Skeletal muscle tissue (tissue), 4 donors: ENCODE measurements around the gene TENM4. TPM values are rescaled to one million over a fixed set of nuclear protein-coding genes. Genes with fewer than 3 reads are reported as not detected.

Experiments
- H3K27ac ChIP-seq: one replicate; pipeline ENCODE4 v1.7.0; 2013; ENCODE audit warnings: mild to moderate bottlenecking, low read depth, low read length, inconsistent platforms
- H3K27me3 ChIP-seq, 3 donors: one replicate each; pipeline ENCODE4 v1.7.0; 2013; ENCODE audit warnings: low read length in 3 of 3; ENCODE audit not compliant: control insufficient read depth in 3 of 3, insufficient read depth in 3 of 3
- H3K36me3 ChIP-seq, 3 donors: one replicate each; pipeline ENCODE4 v1.7.0; 2013; ENCODE audit warnings: low read length in 3 of 3; ENCODE audit not compliant: control insufficient read depth in 3 of 3, insufficient read depth in 3 of 3
- H3K4me1 ChIP-seq, 3 donors: one replicate each; pipeline ENCODE4 v1.7.0; 2013; ENCODE audit warnings: low read length in 3 of 3, mild to moderate bottlenecking in 3 of 3; ENCODE audit not compliant: control insufficient read depth in 3 of 3, insufficient read depth in 3 of 3
- H3K4me3 ChIP-seq, 3 donors: one replicate each; pipeline ENCODE4 v1.7.0; 2013; ENCODE audit warnings: low read length in 3 of 3
- H3K9ac ChIP-seq, 3 donors: one replicate each; pipeline ENCODE4 v1.7.0; 2013; ENCODE audit warnings: low read length in 3 of 3, mild to moderate bottlenecking in 3 of 3, moderate library complexity in 2 of 3, low read depth in 1 of 3
- H3K9me3 ChIP-seq, 3 donors: one replicate each; pipeline ENCODE4 v1.7.0; 2013; ENCODE audit warnings: low read length in 3 of 3; ENCODE audit not compliant: control insufficient read depth in 3 of 3
- total RNA-seq: library from RNA; depleted of rRNA; stranded (reverse); fragments of >200 nt; gene quantifications from one replicate; pipeline ENCODE4 v1.2.3, GENCODE V29; 2014
- donor health status: Osteomylitis.

Gene TENM4
- total RNA-seq, 1 donor from 2014 or later = 18.3 TPM

DNA sequence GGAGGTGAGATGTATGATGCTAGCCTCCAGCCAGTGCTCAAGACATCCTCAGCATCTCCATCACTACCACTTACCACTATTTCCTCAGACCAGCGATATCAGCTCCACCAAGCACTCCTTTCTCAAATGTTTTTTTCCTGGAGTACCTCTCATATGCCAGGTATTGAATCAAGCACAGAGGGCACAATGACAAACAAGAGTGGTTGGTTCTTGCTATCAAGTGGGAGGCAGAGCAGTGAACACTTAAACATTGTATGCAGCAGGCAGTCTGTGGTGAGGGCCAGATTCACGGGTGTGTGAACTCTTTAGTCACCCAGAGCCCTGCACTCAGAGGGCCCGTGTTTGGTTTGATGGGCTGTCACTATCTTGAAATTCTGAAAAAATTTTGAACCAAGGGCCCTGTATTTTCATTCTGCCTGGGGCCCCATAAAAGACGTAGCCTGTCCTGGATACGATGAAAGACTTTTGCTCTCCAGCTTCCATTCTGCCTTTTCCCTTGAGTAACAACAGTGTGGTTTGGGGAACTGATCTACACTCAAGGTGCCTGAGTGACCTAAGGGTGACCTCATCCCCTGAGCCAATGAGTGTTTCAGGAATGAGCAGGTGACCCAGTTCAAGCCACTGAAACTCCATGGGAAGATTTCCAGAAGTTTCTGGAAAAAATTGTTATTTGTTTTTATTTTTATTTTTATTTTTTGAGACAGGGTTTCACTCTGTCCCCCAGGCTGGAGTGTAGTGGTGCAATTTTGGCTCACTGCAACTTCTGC, 517.8 kb downstream of the TENM4 start:
- no peak overlapping the region for H3K9ac ChIP-seq
- H3K4me3 ChIP-seq = no peak overlapping the region
- no peaks in the 10 kb centered on the region for H3K4me1 ChIP-seq
- no peaks in the 10 kb centered on the region for H3K36me3 ChIP-seq
- no peaks in the 10 kb centered on the region for H3K9me3 ChIP-seq
- H3K27ac ChIP-seq = no peak overlapping the region
- peaks cover 0 to 7% (median 4%) of the 10 kb centered on the region in 3 donors for H3K27me3 ChIP-seq

DNA sequence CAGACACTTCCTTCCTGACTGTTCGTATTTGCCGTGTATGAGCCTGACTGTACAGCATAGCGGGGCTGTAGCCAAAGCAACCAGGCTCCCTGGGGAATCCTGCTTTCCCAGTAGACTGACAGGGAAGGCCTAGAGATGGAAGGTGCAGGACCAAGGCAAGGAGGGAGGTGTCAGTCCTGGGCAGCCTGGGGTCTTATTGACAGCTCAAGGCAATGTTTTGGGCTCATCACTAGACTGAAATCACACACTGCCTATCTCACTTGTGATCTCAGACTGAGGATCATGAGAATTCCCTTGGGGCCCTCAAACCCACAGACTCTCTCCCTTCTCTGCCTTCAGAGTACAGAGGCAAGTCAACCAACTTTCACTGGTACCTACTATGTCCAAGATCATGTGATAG, 519.3 kb downstream of the TENM4 start:
- Histone ChIP-seq H3K36me3 (no peaks in the 10 kb centered on the region), H3K27me3 (peaks cover 0 to 7% (median 4%) of the 10 kb centered on the region in 3 donors), H3K9me3 (no peaks in the 10 kb centered on the region), H3K9ac (no peak overlapping the region), H3K27ac (no peak overlapping the region), H3K4me3 (no peak overlapping the region), H3K4me1 (no peaks in the 10 kb centered on the region)

DNA sequence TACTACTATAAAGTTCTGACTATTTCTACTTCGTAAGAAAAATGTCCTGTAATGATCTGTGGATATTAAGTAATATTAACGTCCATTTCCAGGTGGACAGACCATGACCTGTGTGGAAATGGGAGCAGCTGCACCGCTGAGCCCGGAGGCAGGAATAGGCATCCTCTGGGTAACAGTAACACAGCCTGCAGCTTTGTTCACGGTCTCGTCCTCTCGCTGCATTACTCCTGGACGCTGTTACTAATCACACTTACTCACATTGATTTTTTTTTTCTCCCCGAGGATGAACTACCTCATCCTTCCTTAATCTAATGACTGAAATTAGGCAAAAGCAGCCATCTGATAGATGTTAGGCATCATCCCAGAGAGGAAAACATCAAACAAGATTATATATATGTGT, 520.5 kb downstream of the TENM4 start:
- no peak overlapping the region for H3K9ac ChIP-seq
- H3K4me3 ChIP-seq = no peak overlapping the region
- H3K27me3 ChIP-seq = peaks cover 0 to 7% (median 4%) of the 10 kb centered on the region in 3 donors
- no peaks in the 10 kb centered on the region for H3K4me1 ChIP-seq
- H3K9me3 ChIP-seq = no peaks in the 10 kb centered on the region
- H3K36me3 ChIP-seq = no peaks in the 10 kb centered on the region
- no peak overlapping the region for H3K27ac ChIP-seq

DNA sequence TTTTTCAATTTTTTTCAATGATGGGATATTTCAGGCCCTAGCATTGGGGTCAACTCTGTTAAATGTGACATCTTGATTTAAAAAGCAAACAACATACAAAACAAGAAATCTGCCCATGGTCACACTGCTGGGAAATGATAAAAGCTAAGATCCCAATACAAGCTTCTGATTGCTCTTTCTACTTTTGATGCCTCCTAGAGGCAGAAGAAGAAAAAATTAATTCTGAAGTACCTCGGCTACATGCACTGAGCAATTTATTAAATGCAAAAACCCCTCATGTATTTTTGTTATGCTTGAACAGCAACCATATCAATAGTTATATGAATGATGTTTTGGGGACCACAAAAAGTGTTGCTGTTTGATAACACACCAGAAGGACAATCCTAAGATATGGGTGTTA, 524.1 kb downstream of the TENM4 start:
- no peak overlapping the region for H3K4me3 ChIP-seq
- no peaks in the 10 kb centered on the region for H3K9me3 ChIP-seq
- H3K36me3 ChIP-seq = no peaks in the 10 kb centered on the region
- H3K9ac ChIP-seq = no peak overlapping the region
- H3K27me3 ChIP-seq = peaks cover 0 to 7% (median 4%) of the 10 kb centered on the region in 3 donors
- H3K4me1 ChIP-seq = no peaks in the 10 kb centered on the region
- no peak overlapping the region for H3K27ac ChIP-seq

DNA sequence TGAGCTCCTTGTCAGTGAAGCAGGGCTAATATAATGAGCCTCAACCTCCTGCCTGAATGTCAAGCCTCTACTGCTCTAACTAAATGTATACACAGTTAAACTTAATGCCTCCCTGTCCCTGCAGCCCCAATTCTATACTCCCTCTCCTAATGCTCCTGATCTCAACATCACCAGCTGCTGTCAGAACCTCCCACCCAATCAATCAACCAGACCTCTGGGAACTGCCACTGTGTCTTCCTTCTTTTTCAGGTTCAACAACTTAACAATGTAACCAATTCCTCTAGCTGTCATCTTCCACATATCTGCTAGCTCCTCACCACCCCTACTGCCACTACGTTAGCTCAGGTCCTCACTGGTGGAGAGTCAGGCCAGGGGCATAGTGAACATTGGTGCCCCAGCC, 526.3 kb downstream of the TENM4 start:
- no peaks in the 10 kb centered on the region for H3K36me3 ChIP-seq
- H3K27me3 ChIP-seq = no peaks in the 10 kb centered on the region
- H3K4me1 ChIP-seq = no peaks in the 10 kb centered on the region
- H3K9ac ChIP-seq = no peak overlapping the region
- no peak overlapping the region for H3K27ac ChIP-seq
- H3K9me3 ChIP-seq = no peaks in the 10 kb centered on the region
- no peak overlapping the region for H3K4me3 ChIP-seq

DNA sequence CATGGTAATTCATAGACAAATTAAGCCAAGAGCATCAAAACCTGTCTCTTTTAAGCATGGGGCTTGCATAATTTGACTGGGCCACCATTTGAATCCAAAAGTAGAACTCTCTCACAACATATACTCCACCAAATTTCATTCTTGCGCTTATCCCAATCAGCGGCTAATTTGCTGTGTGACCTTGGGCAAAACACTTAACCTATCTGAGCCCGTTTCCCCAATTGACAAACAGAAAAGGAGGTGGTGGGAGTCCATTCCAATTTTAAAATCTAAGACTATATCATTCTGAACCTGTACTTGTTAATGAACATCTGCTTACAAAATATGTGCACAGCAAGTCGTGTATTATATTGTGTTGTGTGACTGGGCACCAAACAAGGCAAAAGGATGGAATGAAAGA, 528.1 kb downstream of the TENM4 start:
- H3K27me3 ChIP-seq = no peaks in the 10 kb centered on the region
- no peak overlapping the region for H3K27ac ChIP-seq
- no peak overlapping the region for H3K9ac ChIP-seq
- H3K4me3 ChIP-seq = no peak overlapping the region
- no peaks in the 10 kb centered on the region for H3K9me3 ChIP-seq
- no peaks in the 10 kb centered on the region for H3K4me1 ChIP-seq
- no peaks in the 10 kb centered on the region for H3K36me3 ChIP-seq

DNA sequence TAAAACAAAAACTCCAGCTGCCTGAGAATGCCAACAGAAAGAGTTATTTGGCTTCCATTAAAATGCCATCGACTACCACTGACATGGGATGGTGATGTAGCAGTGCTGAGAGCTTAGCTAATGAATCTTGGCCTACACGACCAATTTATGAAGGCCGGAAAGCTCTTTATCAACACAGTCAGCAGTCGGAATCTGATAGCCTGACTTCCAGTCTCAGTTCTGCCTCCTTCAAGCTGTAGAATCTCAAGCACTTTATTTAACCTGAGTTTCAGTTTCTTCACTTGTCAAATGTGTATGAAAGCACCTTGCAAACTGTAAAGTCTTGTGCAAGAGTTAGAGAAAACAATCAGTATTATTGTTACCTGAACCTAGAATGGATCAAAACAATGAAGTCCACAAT, 530.5 kb downstream of the TENM4 start:
- Histone ChIP-seq H3K9ac (no peak overlapping the region), H3K27me3 (no peaks in the 10 kb centered on the region), H3K36me3 (no peaks in the 10 kb centered on the region), H3K9me3 (no peaks in the 10 kb centered on the region), H3K4me3 (no peak overlapping the region), H3K27ac (no peak overlapping the region), H3K4me1 (peaks cover 0 to 7% (median 3%) of the 10 kb centered on the region in 3 donors)

DNA sequence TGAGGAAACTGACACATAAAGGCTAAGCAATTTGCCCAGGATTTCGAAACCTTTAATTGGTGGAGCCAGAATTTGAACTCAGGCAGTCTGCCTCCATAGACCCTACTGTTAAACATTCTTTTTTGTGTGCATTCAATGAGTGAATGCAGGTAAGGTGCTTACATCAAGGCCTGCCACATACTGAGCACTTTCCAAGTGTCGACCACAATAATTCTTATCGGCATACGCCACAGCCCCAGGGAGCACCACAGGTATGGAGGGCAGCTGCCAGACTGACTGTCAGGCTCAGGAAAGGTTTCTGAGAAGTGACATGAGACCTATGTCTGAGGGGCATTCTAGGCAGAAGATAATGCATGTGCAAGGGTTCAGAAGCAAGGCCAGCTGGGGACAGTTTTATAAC, 531.4 kb downstream of the TENM4 start:
- peaks cover 0 to 7% (median 3%) of the 10 kb centered on the region in 3 donors for H3K4me1 ChIP-seq
- H3K9ac ChIP-seq = no peak overlapping the region
- H3K27me3 ChIP-seq = no peaks in the 10 kb centered on the region
- no peaks in the 10 kb centered on the region for H3K9me3 ChIP-seq
- H3K27ac ChIP-seq = no peak overlapping the region
- no peak overlapping the region for H3K4me3 ChIP-seq
- H3K36me3 ChIP-seq = no peaks in the 10 kb centered on the region

DNA sequence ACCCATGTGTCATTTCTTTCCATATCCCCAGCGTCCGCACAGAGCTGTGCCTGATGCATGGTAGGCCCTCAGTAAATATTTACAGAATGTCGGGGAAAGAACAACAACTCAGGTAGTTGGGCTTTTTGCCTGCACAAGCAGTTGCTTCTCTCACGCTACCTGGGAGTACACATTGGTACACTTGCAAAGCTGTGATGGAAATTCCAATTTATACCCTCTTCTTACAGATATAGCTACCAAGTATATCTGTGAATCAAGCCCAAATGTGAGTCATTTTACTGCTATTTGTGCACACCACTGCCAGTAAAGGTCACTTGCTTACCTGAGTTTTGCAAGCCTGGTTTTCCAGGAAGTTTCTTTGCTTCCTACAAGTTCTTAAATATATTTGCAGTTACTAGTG, 533.2 kb downstream of the TENM4 start:
- no peak overlapping the region for H3K4me3 ChIP-seq
- H3K27me3 ChIP-seq = peaks cover 0 to 3% (median 2%) of the 10 kb centered on the region in 3 donors
- no peak overlapping the region for H3K27ac ChIP-seq
- H3K4me1 ChIP-seq = peaks cover 0 to 7% (median 3%) of the 10 kb centered on the region in 3 donors
- H3K9me3 ChIP-seq = no peaks in the 10 kb centered on the region
- H3K9ac ChIP-seq = no peak overlapping the region
- no peaks in the 10 kb centered on the region for H3K36me3 ChIP-seq

DNA sequence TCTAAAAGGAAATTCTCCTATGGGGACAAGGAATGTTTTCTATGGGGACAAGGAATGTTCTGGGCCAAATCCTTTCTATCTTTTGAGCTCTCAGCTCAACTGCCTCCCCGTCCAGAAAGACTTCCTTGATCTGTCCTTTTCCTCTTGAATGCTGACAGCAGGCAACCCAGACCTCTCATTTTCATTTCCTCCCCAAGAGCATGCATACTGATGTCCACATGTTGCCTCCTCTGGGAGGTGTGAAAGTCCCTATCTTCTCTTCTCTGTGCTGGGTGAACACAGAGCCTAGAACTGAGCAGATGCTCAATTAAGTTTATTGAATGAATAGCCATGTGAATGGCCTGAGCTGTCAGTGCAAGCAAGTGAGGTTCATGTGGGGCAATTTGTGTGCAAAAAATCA, 534.3 kb downstream of the TENM4 start:
- H3K9me3 ChIP-seq = no peaks in the 10 kb centered on the region
- H3K27me3 ChIP-seq = peaks cover 0 to 6% (median 3%) of the 10 kb centered on the region in 3 donors
- no peak overlapping the region for H3K9ac ChIP-seq
- no peak overlapping the region for H3K27ac ChIP-seq
- H3K4me3 ChIP-seq = no peak overlapping the region
- peaks cover 0 to 7% (median 3%) of the 10 kb centered on the region in 3 donors for H3K4me1 ChIP-seq
- H3K36me3 ChIP-seq = no peaks in the 10 kb centered on the region
